Stimulated activated effector memory CD8-positive, alpha-beta T cell treated with anti-CD3 and anti-CD28 coated beads, Interleukin-12 subunit alpha, Interleukin-12 subunit beta, amount 100 ng/mL, for 72 hours (primary cell): ENCODE measurements around the gene HMCN2.
"Not testable (repeated sequence)": the region's sequence is repeated elsewhere in the genome, so short reads cannot be mapped to it uniquely, and the experiment has no call there.

ENCODE experiments used
- ATAC-seq: fragments of 150-1000 bp; cut with Tn5 transposase; 2 replicates; pipeline ENCODE4 v1.10.0; 2021
- DNase-seq, 2 donors: peaks; one replicate each; pipeline ENCODE4 v3.0.0; 2021 to 2022; ENCODE audit warnings: low spot score in 2 of 2
- H3K27ac Mint-ChIP-seq: one replicate; pipeline ENCODE4 v1.8.0; 2022; ENCODE audit warnings: mild to moderate bottlenecking, mixed read lengths
- H3K36me3 Mint-ChIP-seq: one replicate; pipeline ENCODE4 v1.8.0; 2022; ENCODE audit warnings: mild to moderate bottlenecking, mixed read lengths
- H3K4me1 Mint-ChIP-seq: one replicate; pipeline ENCODE4 v1.8.0; 2022; ENCODE audit warnings: mixed read lengths
- H3K4me3 Mint-ChIP-seq: one replicate; pipeline ENCODE4 v1.8.0; 2022; ENCODE audit warnings: mild to moderate bottlenecking, mixed read lengths
- H3K9me3 Mint-ChIP-seq: one replicate; pipeline ENCODE4 v1.8.0; 2022; ENCODE audit warnings: mixed read lengths

The HMCN2 gene

DNA sequence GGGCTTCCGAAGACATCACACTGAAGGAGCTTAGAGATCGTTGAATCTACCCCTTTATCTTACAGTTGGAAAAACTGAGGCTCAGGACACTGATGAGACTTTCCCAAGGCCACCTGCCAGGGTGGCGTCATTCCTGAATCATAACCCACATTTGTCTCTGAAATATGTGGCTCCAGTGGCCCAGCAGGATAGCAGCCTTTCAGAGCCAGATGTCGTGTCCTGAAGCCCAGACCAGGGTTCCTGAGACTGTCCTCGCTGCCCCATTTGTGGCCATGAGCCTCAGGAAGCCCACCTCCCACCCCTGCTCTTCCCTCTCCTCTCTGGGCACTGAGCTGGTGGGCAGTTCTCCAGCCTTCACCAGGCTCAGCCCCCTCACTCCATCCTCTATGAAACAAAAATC, 2.4 kb downstream of the HMCN2 start:
- no peaks in the 10 kb centered on the region for H3K36me3 Mint-ChIP-seq
- H3K4me3 Mint-ChIP-seq = no peak overlapping the region
- no peaks in the 10 kb centered on the region for H3K4me1 Mint-ChIP-seq
- no peaks in the 10 kb centered on the region for H3K9me3 Mint-ChIP-seq
- ATAC-seq (no peak), DNase-seq (no peak)
- no peak overlapping the region for H3K27ac Mint-ChIP-seq

DNA sequence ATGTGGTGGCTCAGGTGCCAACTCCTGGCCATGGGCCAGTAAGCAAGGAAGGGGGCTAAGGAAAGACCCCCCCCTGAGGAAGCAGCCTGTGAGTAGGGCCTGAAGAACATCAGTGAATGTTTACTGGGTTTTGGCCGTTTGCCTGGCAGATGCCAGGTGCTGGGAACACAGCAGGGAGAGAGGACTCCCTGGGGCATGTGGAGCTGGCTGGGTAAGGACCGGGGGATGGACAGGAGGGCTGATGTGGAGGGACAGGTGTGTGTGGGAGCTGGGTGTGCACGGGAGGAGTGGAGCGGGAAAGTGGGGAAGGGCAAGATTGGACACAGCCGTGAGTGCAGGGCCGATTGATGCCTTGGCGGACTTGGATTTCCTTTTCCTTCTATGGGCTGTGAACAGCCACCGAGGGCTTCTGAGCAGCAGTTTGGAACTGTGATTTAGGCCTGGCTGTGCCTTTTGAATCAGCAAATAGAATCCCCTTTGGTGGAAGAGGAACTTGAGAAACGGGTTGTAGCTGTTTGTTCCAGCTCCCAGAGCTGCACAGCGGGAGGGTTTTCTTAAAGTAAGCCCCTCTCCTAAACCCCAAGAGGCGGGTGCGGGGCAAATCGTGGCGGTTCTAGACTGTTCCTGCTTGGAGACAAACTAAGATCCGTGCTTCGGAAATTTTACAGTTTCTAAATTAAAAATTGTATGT, 3.1 kb downstream of the HMCN2 start:
- Mint-ChIP-seq H3K9me3 (no peaks in the 10 kb centered on the region), H3K27ac (no peak overlapping the region), H3K36me3 (no peaks in the 10 kb centered on the region), H3K4me3 (no peak overlapping the region), H3K4me1 (no peaks in the 10 kb centered on the region)
- peak; percentile 29 for ATAC-seq
- no peak for DNase-seq

DNA sequence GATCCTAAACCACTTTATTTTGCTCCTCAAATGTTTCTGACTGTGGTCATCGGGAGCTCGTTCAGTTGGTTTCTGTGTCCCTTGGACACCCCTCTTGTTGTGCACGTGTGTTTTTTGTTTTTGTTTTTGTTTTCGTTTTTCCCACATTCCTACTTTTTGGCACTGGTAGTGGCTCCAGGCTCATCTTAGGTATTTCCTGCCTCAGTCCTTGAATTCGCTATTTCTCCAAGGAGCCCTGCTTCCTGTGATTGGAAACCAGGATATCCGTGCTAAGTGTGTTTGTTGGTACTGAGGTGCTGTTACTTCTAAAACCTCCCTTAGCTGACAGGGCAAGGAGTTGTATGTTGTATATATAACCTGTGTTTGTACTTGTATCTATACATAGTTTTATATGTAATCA, 5.9 kb downstream of the HMCN2 start:
- no peak overlapping the region for H3K27ac Mint-ChIP-seq
- DNase-seq (no peak), ATAC-seq (no peak)
- H3K4me1 Mint-ChIP-seq = no peaks in the 10 kb centered on the region
- H3K36me3 Mint-ChIP-seq = no peaks in the 10 kb centered on the region
- no peak overlapping the region for H3K4me3 Mint-ChIP-seq
- H3K9me3 Mint-ChIP-seq = no peaks in the 10 kb centered on the region

DNA sequence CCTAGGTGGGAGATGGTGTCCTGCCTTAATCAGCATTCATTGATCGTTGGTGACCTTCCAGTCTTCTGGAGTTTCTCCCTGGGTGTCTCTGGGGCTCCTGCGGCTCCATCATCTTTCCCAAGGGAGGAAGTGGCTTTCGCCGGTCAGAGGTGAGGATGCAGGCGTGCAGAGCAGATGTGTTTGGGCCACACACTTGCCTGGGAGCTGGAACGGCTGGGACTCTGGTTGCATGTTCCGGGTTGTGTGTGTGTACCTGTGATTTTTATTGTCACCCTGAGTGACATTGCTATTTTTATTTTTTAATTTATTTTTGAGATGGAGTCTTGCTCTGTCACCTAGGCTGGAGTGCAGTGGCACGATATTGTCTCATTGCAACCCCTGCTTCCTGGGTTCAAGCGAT, 9.6 kb downstream of the HMCN2 start:
- no peak overlapping the region for H3K27ac Mint-ChIP-seq
- ATAC-seq = no peak
- H3K36me3 Mint-ChIP-seq = no peaks in the 10 kb centered on the region

DNA sequence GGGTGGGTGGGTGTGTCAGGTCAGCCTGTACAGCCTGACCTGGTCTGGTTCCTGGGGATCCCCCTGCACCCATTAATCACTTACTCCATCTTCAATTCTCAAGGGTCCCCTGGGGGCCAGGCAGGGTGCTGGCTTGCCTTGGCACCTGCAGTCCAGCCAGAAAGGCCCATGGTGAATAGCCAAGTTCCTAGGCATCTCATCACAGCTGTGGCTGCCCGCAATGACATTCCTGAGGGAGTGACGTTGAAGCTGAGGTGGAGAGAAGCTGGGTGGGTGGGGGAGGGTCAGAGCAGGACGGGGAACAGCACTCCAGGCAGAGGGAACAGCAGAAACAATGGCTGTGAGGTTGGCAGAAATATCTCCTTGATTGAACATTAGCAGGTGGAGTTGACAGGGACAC, 10.6 kb downstream of the HMCN2 start:
- Mint-ChIP-seq H3K4me3 (no peak overlapping the region), H3K9me3 (no peaks in the 10 kb centered on the region), H3K4me1 (no peaks in the 10 kb centered on the region), H3K27ac (no peak overlapping the region), H3K36me3 (no peaks in the 10 kb centered on the region)
- ATAC-seq (no peak), DNase-seq (no peak)

More for the DNA sequence above, 9.6 kb downstream of the HMCN2 start:
- no peaks in the 10 kb centered on the region for H3K4me1 Mint-ChIP-seq
- DNase-seq = no peak
- no peak overlapping the region for H3K4me3 Mint-ChIP-seq
- H3K9me3 Mint-ChIP-seq = no peaks in the 10 kb centered on the region

DNA sequence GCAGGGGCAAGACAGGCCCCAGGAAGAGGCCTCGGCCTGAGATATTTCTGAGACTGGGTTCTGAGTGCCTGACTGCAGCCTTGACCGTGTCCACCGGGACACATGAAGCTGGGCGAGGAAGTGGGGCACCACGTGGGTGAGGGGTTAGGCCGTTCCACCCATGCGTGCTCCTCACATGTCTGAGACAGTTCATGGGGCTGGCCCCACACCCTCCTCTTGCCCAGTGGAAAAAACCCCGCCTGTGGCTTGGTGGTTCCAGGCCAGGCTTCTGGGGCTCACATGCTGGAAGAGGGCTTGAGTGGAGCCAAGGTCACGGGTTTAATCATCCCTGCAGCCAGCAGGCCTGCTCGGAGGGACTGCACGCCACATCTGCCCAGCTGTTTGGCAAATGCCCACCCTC, 11.4 kb downstream of the HMCN2 start:
- H3K36me3 Mint-ChIP-seq = no peaks in the 10 kb centered on the region
- no peak overlapping the region for H3K27ac Mint-ChIP-seq
- H3K4me3 Mint-ChIP-seq = no peak overlapping the region
- H3K9me3 Mint-ChIP-seq = no peaks in the 10 kb centered on the region
- DNase-seq = no peak
- no peaks in the 10 kb centered on the region for H3K4me1 Mint-ChIP-seq
- peak; percentile 8 for ATAC-seq

DNA sequence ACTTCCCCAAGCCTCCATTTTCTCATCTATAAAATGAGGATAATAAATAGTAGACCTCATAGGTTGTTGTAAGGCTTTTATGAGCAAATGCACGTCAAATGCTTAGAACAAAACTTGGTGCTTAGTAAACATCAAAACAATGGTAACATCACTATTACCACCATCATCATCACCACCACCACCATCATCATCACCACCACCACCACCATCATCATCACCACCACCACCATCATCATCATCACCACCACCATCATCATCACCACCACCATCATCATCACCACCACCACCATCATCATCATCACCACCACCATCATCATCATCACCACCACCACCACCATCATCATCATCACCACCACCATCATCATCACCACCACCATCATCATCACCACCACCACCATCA, 12.0 kb downstream of the HMCN2 start:
- ATAC-seq, H3K9me3 Mint-ChIP-seq, H3K4me1 Mint-ChIP-seq, H3K36me3 Mint-ChIP-seq, H3K4me3 Mint-ChIP-seq, DNase-seq, H3K27ac Mint-ChIP-seq: not testable (repeated sequence)

DNA sequence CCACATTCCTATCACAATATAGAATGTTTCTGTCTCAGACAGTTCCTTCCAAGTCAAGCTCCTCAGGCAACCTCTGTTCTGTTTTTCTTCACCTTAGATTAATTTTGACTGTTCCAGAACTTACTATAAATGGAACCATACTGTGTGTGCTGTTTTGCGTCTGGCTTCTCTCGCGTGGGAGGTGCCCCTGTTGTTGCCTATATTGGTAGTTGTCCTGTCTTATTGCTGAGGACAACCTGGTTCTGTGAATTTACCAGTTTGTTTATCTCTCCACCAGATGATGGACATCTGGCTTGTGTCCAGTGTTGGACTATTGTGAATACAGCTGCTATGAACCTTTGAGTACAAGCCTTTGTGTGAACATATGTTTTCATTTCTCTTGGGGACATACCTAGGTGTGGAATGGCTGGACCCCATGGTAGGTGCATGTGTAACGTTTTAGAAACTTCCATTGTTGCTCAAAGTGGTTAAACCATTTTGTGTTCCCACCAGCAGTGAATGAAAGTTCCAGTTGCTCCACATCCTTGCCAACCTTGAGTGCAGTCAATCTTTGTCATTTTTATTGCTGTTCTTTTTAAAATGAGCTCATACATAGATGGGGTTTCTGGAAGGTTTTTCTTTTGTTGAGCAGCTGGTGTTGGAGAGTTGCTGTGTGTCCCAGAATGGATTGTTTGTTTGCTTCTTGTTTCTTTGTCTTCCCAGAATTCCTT, 18.1 kb downstream of the HMCN2 start:
- DNase-seq = no peak
- Mint-ChIP-seq H3K36me3 (no peaks in the 10 kb centered on the region), H3K9me3 (no peaks in the 10 kb centered on the region), H3K4me3 (no peak overlapping the region), H3K4me1 (no peaks in the 10 kb centered on the region), H3K27ac (no peak overlapping the region)
- no peak for ATAC-seq

DNA sequence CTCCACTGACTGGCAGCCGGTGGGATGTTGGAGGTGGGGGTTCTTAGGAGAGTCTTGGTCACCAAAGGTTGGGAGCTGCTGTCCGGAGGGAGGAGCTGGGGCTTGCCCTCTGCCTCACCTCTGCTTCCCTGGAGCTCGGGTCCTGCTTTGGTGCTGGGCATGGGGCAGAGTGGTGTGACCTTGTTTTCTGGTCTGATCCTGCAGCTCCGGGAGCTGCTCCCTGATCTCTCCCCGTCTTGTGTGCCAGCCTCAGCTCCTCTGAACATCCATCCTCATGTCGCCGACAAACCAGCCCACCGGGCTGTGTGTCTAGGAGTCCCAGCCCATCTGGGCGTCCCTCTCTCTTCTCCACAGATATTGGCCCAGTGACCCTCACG, 18.7 kb downstream of the HMCN2 start:
- H3K9me3 Mint-ChIP-seq = no peaks in the 10 kb centered on the region
- no peak overlapping the region for H3K4me3 Mint-ChIP-seq
- H3K27ac Mint-ChIP-seq = no peak overlapping the region
- no peaks in the 10 kb centered on the region for H3K36me3 Mint-ChIP-seq
- no peaks in the 10 kb centered on the region for H3K4me1 Mint-ChIP-seq
- no peak for ATAC-seq
- DNase-seq = no peak

DNA sequence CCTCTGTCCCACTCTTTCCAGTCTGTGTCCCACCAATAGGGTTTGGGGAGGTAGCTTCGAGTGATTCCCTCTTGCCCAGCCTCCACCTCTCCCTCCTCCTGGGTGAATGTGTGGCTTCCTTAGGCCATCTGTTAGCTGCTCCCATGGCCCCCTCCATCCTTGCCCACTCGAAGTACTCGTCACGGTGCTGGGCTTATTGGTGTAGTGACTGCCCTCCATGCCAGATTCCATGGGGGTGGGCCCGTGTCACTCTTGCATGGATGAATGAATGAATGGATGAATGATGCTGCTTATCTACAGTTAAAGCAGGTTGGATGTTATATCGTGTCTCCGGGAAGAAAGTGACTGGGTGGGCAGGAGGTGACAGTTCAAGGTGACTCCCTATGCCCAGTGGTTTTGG, 19.1 kb downstream of the HMCN2 start:
- DNase-seq (no peak), ATAC-seq (no peak)
- Mint-ChIP-seq H3K27ac (no peak overlapping the region), H3K36me3 (no peaks in the 10 kb centered on the region), H3K4me3 (no peak overlapping the region), H3K4me1 (no peaks in the 10 kb centered on the region), H3K9me3 (no peaks in the 10 kb centered on the region)

DNA sequence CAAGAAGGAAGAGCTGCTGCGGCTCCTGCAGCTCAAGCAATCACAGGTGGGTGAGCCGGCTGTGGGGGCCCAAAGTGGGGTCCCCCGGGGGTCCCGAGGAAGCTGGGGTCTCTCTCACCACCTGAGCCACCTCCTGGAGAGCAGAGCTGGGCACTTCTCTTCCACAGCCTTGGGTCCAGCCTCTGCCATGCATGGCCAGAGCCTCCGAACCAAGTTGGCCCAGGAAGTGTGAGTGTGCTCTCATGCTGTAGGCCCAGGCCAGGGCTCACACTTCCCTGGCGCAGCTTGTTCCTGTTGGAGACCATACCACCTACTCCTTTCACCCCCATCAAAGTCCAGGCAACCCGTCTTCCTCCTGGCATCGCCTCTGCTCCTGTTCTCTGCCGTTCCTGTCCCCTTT, 19.7 kb downstream of the HMCN2 start:
- Mint-ChIP-seq H3K4me3 (no peak overlapping the region), H3K27ac (no peak overlapping the region), H3K9me3 (no peaks in the 10 kb centered on the region), H3K4me1 (no peaks in the 10 kb centered on the region), H3K36me3 (no peaks in the 10 kb centered on the region)
- ATAC-seq (no peak), DNase-seq (no peak)

DNA sequence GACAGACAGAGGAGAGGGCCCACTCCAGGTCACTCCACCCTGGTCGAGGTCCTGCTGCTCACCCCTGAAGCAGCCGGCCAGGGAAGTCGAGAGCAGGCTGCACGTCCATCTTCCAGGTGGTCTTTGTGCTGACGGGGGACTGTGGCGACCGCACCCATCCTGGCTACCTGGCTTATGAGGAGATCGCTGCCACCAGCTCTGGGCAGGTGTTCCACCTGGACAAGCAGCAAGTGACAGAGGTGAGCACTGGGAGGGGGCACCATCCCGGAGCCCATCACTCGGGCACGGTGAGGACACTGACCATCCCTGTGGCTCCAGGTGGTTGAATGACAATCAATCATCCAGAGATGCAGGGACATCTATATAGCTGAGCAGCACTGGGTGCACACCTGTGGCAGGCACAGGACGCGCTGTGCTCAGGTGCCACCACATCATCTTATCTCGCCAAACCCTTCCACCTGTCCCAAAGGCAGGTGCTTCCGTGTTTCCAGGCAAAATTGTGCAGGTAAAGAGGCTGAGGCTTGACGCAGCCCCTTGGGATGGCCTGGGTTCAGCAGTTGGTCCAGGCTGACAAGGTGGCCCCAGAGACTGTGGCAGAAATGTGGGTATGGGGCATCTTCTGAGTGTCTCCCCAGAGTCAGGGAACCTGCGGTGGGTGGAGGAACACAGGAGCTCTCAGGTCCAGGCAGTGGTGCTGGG, 20.7 kb downstream of the HMCN2 start:
- no peaks in the 10 kb centered on the region for H3K36me3 Mint-ChIP-seq
- no peaks in the 10 kb centered on the region for H3K9me3 Mint-ChIP-seq
- ATAC-seq = no peak

DNA sequence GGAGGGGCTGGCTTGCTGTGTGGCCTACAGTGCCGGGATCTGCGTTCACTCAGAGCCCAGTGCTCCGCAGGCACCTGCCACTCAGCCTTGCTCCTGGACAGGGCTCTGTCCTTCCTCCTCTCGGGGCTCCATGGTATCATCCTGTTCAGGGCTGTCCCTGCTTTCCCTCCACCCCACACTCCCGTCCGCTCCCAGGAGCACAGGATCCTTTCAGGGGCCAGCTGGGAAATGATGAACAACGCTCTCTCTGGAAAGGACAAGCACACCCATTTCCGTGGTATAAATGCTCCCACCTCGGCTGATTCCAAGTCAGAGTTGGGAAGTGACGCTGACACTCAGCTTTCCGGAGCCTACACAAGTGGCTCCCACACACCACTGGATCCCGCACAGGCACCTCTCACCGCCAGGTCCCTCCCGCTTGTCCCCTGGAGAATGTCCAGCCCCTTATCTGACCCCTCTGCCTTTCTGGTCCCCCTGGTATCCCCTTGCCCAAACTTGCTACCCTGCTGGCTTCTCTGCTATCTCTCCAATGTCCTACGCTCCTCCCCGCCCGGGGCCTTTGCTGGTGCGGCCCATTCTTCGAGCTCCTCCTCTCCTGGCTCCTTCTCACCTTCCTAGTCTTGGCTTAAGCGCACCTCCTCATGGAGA, 21.3 kb downstream of the HMCN2 start:
- H3K9me3 Mint-ChIP-seq = no peaks in the 10 kb centered on the region
- no peak overlapping the region for H3K27ac Mint-ChIP-seq
- H3K4me3 Mint-ChIP-seq = no peak overlapping the region
- H3K36me3 Mint-ChIP-seq = no peaks in the 10 kb centered on the region
- ATAC-seq (no peak), DNase-seq (no peak)
- H3K4me1 Mint-ChIP-seq = no peaks in the 10 kb centered on the region

More for the DNA sequence above, 20.7 kb downstream of the HMCN2 start:
- H3K4me1 Mint-ChIP-seq = no peaks in the 10 kb centered on the region
- H3K4me3 Mint-ChIP-seq = no peak overlapping the region
- DNase-seq = no peak
- no peak overlapping the region for H3K27ac Mint-ChIP-seq

DNA sequence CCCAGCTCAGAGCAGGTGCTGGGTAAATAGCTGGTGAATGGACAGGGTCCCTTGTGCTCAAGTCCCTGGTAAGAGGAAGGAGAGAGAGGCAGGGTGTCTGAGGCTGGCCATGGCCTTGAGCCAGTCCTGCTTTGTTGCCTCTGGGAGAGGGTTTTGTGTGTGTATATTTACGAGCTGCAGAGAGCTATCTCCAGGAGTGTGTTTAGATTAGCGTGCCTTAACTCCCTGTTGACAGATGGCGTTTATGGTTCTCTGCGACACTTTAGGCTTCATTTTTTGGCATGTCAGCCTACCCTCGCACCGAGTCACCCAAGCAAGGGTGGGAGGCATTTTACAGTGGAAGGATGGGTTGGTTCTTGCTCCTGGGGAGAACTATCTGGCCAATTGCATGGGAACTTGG, 22.2 kb downstream of the HMCN2 start:
- ATAC-seq (no peak), DNase-seq (no peak)
- no peak overlapping the region for H3K4me3 Mint-ChIP-seq
- H3K9me3 Mint-ChIP-seq = no peaks in the 10 kb centered on the region
- H3K4me1 Mint-ChIP-seq = no peaks in the 10 kb centered on the region
- H3K36me3 Mint-ChIP-seq = no peaks in the 10 kb centered on the region
- H3K27ac Mint-ChIP-seq = no peak overlapping the region

DNA sequence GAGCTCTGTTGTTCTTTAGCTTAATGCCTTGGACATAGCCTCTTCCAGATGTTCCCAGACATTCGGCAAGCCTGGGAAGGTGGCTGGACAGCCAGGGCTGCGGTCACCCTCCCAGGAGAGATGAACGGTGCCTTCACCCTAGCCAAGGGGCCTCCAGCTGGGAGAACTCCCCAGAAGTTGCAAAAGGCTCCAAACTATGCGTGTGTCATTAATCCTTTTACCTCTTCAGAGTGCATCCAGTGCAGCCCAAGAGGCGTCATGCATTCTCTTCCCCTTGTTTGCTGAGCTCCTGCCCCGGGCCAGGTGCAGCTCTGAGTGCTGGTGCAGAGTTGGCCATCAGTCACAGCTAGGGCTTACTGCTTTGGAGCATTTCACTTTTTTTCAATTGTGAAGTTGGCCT, 22.8 kb downstream of the HMCN2 start:
- DNase-seq = no peak
- Mint-ChIP-seq H3K4me1 (no peaks in the 10 kb centered on the region), H3K27ac (no peak overlapping the region), H3K36me3 (no peaks in the 10 kb centered on the region), H3K9me3 (no peaks in the 10 kb centered on the region), H3K4me3 (no peak overlapping the region)
- no peak for ATAC-seq
